T-helper 22 cell (primary cell): ENCODE measurements around the gene SPTLC2.
"Not testable (repeated sequence)": the region's sequence is repeated elsewhere in the genome, so short reads cannot be mapped to it uniquely, and the experiment has no call there.

Experiments
- DNase-seq: peaks from one replicate; pipeline ENCODE4 v3.0.0-alpha.2; 2020; ENCODE audit warnings: low read depth

The SPTLC2 gene, protein sequence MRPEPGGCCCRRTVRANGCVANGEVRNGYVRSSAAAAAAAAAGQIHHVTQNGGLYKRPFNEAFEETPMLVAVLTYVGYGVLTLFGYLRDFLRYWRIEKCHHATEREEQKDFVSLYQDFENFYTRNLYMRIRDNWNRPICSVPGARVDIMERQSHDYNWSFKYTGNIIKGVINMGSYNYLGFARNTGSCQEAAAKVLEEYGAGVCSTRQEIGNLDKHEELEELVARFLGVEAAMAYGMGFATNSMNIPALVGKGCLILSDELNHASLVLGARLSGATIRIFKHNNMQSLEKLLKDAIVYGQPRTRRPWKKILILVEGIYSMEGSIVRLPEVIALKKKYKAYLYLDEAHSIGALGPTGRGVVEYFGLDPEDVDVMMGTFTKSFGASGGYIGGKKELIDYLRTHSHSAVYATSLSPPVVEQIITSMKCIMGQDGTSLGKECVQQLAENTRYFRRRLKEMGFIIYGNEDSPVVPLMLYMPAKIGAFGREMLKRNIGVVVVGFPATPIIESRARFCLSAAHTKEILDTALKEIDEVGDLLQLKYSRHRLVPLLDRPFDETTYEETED

DNA sequence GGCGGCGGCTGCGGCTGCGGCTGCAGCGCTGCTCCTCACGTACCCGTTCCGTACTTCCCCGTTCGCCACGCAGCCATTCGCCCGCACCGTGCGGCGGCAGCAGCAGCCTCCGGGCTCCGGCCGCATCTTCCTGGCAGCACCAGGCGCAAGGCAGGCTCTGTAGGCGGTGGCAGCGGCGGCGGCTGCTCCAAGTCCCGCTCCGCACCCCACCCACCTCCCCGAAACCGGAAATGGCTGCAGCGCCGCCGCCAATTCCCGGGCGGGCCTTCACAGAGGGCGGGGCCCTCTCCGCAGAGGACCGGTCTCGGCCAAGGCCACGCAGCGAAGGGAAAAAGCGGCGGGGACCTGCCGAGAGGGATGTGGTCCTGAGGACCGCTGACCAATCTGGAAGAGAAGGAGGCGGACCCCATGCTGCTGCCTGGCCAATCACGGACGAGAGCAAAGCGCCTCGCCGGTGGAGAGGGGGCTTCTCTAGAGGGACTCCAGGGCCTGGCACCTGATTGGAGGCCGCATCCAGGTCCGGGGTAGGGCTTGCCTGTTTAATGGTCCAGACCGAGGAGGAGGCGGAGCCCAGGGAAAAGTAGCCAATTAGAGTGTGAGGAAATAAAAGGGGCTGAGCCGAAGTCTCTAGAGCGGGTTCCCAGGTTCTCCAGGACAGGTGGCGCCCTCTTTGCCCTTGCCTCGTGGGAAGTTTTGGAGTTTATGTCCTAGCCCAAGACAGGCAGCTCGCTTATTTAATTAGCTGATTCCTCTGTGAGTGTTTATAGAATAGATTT is at the start of gene SPTLC2:
Gene SPTLC2 (minus strand): TSS at position 184 of the 776 bp plus-strand sequence. CDS start 58 bp downstream, at position 126.
- peak; percentile 98 for DNase-seq

DNA sequence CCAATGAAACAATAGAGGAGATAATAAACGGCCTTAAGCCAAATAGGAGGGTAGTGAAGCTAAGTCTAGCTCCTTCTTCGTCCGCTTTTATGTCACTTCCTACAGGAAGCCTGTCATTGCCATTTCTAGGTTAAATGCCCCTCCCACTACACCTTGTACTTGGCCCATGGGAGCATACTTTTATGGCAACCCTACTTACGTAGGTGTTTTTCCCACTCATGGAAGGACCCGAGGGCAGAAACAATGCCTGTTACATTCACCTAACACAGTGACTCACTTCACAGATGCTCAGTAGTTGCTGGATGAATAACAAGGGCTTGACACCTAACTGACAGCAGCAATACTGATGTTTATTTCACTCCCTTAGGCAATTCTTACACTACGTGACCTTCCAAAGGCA is 46.9 kb upstream of the SPTLC2 start:
- DNase-seq = no peak

DNA sequence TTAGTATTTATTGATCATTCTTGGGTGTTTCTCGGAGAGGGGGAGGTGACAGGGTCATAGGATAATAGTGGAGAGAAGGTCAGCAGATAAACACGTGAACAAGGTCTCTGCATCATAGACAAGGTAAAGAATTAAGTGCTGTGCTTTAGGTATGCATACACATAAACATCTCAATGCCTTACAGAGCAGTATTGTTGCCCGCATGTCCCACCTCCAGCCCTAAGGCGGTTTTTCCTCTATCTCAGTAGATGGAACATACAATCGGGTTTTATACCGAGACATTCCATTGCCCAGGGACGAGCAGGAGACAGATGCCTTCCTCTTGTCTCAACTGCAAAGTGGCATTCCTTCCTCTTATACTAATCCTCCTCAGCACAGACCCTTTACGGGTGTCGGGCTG is 45.1 kb upstream of the SPTLC2 start:
- not testable (repeated sequence) for DNase-seq

DNA sequence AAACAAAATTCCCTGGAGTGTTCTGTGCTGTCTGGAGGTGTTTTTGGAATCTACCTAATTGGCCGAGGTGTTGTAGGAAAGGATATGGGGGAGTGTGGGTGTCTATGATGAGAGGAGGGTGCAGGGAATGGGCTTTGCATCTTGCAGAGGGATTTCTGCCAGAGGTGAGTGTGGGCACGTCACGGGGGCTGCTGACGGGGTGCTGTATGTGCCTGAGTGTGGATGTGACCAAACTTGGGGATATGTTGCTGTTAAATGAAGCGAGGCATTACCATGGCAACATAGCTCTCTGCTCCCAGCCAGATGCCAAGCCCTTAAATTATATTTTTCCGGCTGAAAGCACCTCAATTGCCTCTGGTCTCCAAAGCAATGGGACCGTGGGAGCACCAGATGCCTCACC is 44.3 kb upstream of the SPTLC2 start:
- DNase-seq = no peak

DNA sequence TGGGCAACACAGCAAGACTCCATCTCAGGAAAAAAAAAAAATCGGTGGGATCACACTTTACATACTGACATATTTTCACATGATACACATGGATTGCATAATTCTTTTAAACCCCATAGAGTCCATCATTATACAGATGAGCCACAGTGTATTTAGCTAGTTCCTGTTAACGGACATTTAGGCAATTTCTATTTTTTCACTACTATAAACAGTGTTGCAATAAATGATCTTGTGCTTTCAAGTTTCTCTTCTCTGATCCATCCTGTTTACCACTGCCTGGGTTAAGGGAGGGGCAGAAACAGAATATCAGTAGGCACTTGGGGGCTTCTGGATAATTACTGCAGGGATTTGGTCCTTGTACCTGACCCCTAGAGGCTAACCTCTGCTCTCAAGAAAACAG is 43.4 kb upstream of the SPTLC2 start:
- no peak for DNase-seq

DNA sequence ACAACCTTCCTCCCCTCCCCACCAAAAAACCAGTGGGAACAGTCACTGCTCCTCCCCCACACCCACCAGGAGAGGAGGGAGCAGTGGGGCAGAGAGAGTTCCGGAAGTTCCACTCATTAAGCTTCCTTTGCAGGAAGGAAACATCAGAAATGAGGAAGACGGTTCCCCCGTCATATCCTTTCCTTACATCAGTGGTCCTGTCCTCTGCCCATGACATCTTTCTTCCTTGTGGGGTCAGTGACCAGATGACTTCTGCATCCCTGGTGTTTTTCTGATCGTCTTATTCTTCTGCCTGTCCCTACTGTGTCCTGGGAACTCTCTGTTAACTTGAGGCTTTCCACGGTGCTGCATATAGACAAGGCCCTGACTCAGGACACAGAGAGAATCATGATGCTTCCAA is 40.8 kb upstream of the SPTLC2 start:
- no peak for DNase-seq

DNA sequence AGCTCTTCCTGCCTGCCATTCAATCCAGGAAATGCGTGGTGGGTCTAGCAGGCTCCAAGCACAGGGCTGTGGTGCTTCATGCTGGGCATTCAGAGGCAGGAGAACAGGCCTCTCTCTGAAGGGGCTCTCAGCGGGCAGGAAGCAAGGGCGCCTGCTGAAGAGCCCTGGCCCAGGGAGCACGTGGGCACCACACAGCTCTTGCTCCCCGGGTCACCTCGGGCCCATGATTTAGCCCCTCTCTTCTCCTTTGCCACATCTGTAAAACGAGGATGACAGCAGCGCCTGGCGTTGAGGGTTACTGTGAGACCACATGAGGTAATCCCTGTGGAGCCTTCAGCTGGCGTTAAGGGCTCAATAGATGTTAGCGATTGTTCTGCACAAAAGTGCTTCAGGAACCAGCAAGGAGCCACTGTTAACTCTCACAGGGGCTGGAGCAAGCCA is 37.6 kb upstream of the SPTLC2 start:
- DNase-seq = no peak

DNA sequence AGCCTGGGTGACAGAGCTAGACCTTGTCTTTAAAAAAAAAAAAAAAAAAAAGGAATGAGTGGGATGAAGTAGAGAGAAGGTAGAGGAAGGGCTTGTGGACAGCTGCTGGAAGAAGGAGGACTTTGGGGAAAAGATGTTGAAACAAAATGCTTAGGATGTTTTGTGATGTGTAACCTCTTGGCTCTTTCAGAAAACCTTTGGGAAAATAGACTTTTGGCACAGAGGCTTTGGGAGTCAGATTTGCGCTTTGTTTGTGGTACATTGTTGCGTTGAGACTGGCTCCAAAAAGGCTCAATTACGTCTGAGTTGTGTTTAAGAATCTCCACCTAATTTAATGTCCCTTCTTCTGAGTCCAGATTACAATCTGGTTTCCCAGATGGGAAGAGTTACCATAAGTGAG is 32.9 kb upstream of the SPTLC2 start:
- DNase-seq = no peak

DNA sequence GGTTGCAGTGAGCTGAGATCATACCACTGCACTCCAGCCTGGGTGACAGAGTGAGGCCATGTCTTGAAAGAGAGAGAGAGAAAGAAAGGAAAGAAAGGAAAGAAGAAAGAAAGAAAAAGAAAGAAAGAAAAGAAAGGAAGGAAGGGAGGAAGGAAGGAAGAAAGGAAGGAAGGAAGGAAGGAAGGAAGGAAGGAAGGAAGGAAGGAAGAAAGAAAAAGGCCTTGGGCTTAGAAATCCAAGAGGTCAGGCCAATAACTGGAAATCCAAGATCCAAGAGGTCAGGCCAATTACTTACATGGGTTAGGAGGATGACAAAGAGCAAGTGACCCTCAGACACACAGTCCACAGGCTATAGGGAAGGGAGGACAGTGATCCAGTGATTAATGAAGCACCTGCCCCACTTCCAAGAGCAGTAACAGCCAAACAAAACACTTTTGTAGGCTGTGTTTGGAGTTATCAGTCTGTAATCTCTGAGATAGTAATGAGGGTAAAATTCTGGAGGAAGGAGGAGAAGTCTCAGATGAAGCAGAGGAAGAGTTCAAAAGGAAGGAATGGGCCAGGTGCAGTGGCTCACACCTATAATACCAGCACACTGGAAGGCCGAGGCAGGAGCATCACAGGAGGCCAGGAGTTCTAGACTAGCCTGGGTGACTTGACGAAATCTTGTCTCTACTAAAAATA is 32.2 kb upstream of the SPTLC2 start:
- DNase-seq = no peak

DNA sequence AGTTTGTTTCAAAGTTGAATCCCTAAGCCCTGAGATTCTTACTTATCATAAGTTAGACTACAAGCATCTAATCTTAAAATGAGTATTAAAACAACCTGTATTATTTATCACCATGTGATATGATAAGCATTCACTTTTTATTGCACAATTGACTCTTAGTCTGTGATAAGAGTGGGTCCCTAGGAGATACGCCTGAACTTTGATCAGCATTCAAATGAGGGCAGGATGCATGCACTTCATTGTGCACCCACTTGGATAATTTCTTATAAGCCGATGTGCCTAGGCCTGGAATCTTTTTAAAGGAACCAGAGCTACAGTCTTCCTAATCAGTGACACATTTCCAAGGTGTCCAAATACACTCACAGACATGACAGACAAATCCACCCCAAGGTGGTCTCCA is 31.4 kb upstream of the SPTLC2 start:
- no peak for DNase-seq

DNA sequence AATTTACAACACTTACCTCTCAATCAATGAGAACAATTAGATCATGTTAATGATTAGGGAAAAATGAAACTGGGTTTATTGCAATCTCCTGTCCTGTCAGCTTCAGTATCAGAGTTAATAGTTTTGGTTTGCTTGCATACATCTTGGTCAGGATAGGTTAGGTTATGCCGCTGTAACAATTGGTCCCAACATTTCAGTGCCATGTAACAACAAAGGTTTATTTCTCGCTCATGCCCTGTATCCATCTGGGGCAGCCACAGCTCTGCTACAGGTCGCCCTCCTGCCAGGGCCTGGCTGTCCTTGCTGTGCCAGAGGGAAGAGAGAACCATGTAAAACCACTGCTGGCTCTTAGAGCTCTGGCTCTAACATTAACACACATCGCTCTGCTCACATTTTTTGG is 30.5 kb upstream of the SPTLC2 start:
- no peak for DNase-seq

DNA sequence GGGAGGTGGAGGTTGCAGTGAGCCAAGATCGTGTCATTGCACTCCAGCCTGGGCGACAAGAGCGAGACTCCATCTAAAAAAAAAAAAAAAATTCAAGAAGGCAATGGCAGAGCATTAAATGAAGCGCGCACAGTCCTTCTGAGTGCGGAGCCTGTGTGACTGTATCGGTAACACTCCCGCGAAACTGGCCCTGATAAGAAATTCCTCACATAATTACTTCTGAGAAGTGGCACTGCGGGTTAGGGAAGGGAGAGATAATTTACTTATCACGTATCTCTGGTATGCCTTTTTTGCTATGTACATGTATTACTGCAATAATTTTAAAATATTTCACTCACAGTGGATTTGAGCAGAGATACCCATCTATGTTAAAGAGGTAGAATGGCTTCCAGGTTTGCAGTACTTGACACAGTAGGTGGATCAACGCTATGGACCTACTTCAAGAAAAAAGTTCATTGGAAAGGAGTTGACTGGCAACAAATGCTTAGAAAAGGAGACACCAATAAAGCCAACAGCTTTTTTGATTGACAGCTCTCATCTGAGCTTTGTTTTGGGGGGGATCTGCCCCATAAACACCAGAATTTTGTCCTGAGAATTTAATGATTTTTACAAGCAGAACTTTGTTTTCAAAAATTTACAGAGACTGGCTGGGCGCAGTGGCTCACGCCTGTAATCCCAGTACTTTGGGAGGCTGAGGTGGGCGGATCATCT is 29.2 kb upstream of the SPTLC2 start:
- no peak for DNase-seq

DNA sequence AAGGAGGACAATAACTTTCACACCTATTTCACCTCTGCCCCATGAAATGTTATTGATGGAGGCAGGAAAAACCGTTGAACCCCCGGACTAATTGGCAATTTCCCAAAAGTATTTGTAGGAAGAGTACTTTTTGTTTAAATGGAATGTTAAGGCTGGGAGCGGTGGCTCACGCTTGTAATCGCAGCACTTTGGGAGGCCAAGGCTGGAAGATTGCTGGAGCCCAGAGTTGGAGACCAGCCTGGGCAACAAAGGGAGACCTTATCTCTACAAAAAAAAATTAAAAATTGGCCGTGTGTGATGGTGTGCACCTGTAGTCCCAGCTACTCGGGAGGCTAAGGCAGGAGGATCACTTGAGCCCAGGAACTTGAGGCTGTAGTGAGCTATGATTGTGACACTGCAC is 26.0 kb upstream of the SPTLC2 start:
- no peak for DNase-seq

DNA sequence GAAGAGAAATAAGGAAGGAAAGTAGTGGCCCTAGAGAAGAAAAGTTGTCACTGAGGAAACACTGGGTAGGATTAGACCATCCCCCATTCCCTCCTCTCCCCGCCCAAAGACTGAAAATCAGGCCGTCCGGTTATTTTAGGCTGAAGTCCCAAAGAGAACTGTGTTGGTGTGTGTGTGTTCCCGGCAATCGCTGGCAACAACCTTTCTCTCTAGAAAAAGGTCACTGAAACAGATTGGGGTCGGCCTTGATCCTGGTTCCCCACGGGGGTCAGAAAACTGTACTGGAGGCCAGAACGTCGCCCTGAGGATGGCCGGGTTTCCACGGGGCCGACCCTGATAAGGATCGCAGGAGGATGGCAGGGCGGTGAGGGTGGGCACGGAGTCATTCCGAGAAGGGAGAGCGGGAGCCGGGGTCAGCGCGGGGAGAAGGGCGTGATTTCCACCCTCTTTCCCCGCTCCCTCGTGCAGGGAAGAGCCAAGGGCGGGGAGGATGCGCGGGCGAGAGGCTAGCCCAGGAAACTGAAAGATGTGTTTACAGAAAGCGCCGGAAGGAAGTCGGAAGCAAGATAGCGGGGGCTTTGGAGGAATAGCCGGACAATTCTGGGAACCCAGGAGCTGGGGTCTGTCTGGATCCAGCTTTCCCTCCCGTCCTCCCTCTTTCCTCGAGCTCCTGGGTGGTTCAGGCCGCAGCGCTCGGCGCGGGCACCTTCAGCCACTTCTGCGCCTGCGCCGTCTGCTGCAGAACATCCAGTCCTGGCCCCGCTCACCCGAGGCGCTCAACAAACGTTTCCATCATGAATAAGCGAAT is 25.3 kb upstream of the SPTLC2 start:
- peak; percentile 11 for DNase-seq

DNA sequence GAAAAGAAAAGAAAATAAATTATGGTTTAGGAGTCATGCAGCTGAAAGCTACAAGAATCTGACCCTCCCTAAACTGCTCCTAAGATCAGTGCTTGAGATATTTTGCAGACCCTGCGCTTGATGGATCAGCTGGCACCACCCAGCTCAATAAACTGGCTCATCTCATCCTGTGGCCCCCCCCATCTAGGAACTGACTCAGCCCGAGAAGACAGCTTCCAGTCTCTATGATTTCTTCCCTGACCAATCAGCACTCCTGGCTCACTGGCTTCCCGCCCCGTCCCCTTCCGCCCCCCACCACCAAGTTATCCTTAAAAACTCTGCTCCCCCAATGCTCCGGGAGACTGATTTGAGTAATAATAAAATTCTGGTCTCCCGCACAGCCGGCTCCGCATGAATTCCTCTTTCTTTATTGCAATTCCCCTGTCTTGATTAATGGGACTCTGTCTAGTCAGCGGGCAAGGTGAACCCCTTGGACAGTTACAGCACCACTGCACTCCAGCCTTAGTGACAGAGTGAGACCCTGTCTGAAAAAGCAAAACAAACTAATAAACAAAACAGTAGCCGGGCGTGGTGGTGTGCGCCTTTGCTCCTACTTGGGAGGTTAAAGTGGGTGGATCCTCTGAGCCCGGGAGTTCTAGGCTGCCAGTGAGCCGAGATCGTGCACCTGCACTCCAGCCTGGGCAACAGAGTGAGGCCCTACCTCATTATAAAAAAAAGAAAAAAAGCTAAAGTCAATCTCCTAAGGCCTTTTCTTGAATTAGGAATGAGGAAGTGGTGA is 24.5 kb upstream of the SPTLC2 start:
- DNase-seq = no peak

DNA sequence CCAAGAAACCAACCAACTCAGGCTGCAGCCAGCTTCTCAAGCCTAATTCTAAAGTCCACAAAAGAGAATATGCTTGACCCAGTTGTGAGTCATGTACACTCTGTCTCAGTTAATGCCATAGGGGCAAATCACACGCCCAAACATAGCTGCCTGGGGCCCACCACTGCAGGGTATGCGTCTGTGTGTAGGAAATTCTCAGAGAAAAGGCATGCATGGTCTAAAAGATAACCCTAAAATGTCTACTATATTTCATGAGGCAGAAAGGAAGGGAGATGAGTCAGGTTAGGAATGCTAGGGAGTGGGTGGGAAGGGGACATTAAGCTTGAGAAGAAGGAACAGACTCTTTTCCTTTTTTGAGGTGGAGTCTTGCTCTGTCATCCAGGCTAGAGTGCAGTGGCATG is 22.3 kb upstream of the SPTLC2 start:
- no peak for DNase-seq

DNA sequence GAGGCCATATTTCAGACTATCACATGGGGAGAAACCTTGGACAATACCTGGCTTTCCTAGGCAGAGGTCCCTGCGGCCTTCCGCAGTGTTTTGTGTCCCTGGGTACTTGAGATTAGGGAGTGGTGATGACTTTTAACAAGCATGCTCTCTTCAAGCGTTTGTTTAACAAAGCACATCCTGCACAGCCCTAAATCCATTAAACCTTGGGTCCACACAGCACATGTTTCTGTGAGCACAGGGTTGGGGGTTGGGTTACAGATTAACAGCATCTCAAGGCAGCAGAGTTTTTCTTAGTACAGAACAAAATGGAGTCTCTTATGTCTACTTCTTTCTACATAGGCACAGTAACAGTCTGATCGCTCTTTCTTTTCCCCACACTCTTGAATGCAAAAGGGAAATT is 19.4 kb upstream of the SPTLC2 start:
- not testable (repeated sequence) for DNase-seq

DNA sequence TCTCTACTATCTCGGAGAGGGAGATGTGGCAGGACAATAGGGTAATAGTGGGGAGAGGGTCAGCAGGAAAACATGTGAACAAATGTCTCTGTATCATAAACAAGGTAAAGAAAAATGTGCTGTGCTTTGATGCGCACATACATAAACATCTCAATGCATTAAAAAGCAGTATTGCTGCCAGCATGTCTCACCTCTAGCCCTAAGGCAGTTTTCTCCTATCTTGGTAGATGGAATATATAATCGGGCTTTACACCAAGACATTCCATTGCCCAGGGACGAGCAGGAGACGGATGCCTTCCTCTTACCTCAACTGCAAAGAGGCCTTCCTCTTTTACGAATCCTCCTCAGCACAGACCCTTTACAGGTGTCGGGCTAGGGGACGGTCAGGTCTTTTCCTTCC is 19.0 kb upstream of the SPTLC2 start:
- DNase-seq = not testable (repeated sequence)

DNA sequence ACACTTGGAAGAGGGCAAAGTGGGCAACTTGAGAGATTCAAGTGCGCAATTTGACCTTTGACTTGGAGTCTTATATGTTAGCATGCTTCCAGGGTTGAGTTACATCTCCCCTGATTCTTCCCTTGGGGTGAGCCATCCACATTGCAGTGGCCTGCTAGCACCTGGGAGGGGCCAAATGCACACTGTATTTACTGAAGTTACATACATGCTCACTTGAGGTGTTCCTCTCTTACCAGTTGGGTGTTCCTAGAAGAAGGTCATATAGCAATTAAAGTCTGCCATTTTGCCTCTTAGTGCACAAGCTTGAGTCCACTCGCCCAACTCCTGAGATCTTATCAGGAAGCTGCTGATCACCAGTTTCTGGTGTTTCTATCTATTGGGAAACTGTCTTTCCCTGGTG is 13.7 kb upstream of the SPTLC2 start:
- no peak for DNase-seq

DNA sequence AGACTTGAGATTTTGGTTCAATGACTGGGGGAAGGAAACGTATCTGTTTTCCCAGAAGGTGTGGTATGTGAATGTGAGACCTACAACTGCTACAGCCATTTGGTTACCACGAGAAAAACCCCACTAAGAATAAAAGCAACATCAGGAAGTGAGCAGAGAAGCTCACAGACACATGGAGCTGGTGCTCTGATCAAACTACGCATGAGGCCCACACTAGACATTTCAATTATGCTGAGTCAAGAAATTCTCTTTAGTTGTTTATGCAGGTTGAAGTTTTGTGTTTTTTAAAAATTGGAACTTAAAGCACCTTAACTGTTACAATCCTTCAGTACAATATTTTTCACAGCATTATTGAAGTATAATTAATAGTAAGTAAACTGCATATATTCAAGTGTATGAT is 8.9 kb upstream of the SPTLC2 start:
- no peak for DNase-seq
